OCI-LY7 (cell line): ENCODE data around the gene SYT4. TPM values are rescaled to one million over a fixed set of nuclear protein-coding genes. Genes with fewer than 3 reads are reported as not detected.

Source experiments
- BruUV-seq: library from RNA; stranded (reverse); fragments of 400-500 nt; replicated peaks from 2 replicates; lab custom pipeline; 2021; lab: Mats Ljungman, UMichigan
- CTCF ChIA-PET: fragments of 300-600 bp; sonication (Branson Sonifier 250); formaldehyde crosslinking; loops from one replicate; lab custom pipeline; 2022; ENCODE audit warnings: antibody characterized with exemption; ENCODE audit not compliant: unreplicated experiment; lab: Charles Lee
- POLR2A ChIA-PET: fragments of 300-600 bp; sonication (Branson Sonifier 250); formaldehyde crosslinking; loops from one replicate; lab custom pipeline; 2022; ENCODE audit warnings: antibody characterized with exemption; lab: Charles Lee
- DNase-seq: peaks from one replicate; pipeline ENCODE4 v3.0.0-alpha.2; 2015; ENCODE audit warnings: low spot score
- H2AFZ ChIP-seq: fragments of 200-600 bp; sonication (generic), shearing (Covaris generic); 2 replicates; pipeline ENCODE4 v1.6.1; 2014; ENCODE audit warnings: mild to moderate bottlenecking, antibody characterized with exemption, low read length, moderate library complexity
- H3K27ac ChIP-seq: fragments of 200-600 bp; sonication (generic); 2 replicates; pipeline ENCODE4 v1.5.1; 2014; ENCODE audit warnings: mixed run types, low read depth, mild to moderate bottlenecking, moderate library complexity, low read length, inconsistent platforms; ENCODE audit not compliant: poor library complexity, severe bottlenecking
- H3K36me3 ChIP-seq: fragments of 200-600 bp; sonication (generic); 2 replicates; pipeline ENCODE4 v1.6.1; 2014; ENCODE audit warnings: mild to moderate bottlenecking, antibody characterized with exemption, low read length, moderate library complexity, mixed read lengths; ENCODE audit not compliant: insufficient read depth
- H3K4me1 ChIP-seq: fragments of 200-600 bp; sonication (generic); 2 replicates; pipeline ENCODE4 v1.5.1; 2014; ENCODE audit warnings: mild to moderate bottlenecking, low read length; ENCODE audit not compliant: insufficient read depth, poor library complexity, severe bottlenecking
- H3K4me2 ChIP-seq: fragments of 200-600 bp; sonication (generic); 2 replicates; pipeline ENCODE4 v1.6.1; 2014; ENCODE audit warnings: mild to moderate bottlenecking, low read length
- H3K4me3 ChIP-seq: fragments of 200-600 bp; sonication (generic); 2 replicates; pipeline ENCODE4 v1.5.1; 2014; ENCODE audit warnings: mild to moderate bottlenecking, low read depth, low read length; ENCODE audit not compliant: poor library complexity, severe bottlenecking
- H3K79me2 ChIP-seq: fragments of 200-600 bp; sonication (generic); 2 replicates; pipeline ENCODE4 v1.6.1; 2016; ENCODE audit warnings: low read depth, mild to moderate bottlenecking, low read length, moderate library complexity, mixed read lengths; ENCODE audit not compliant: insufficient read depth
- H3K9me2 ChIP-seq: fragments of 200-600 bp; sonication (generic); 2 replicates; pipeline ENCODE4 v1.6.1; 2016; ENCODE audit warnings: mild to moderate bottlenecking, low read length, mixed read lengths; ENCODE audit not compliant: insufficient read depth
- H3K9me3 ChIP-seq: fragments of 200-600 bp; sonication (generic); 2 replicates; pipeline ENCODE4 v1.6.1; 2014; ENCODE audit warnings: mild to moderate bottlenecking, mixed run types, low read length, mixed read lengths
- H4K20me1 ChIP-seq: fragments of 200-600 bp; sonication (generic); 2 replicates; pipeline ENCODE4 v1.6.1; 2014; ENCODE audit warnings: mild to moderate bottlenecking, antibody characterized with exemption, low read length, moderate library complexity, mixed read lengths; ENCODE audit not compliant: insufficient read depth
- EZH2phosphoT487 ChIP-seq: fragments of 200-600 bp; sonication (generic); IDR thresholded peaks from 2 replicates; pipeline ENCODE4 v1.6.1; 2018; ENCODE audit warnings: low read depth, borderline replicate concordance, mild to moderate bottlenecking, mixed run types, antibody characterized with exemption, low read length, moderate library complexity, mixed read lengths
- intact Hi-C: fragments of 100-400 bp; cut with micrococcal nuclease; formaldehyde crosslinking; loops from one replicate; pipeline ENCODE4 v1.10.0; 2022; ENCODE audit not compliant: unreplicated experiment
- total RNA-seq, 2 experiments: library from RNA; depleted of rRNA in 1 of 2; stranded (reverse); fragments of >200 nt in 1 of 2; shearing (Covaris generic) in 1 of 2; gene quantifications; 2 replicates each; pipeline ENCODE4 v1.2.3, GENCODE V29; 2014 to 2022
- TF ChIP-seq, protein P1 (sequence below): fragments of 200-600 bp; sonication (generic); conservative IDR thresholded peaks from 2 replicates; pipeline ENCODE4 v1.5.1; 2014; ENCODE audit warnings: mild to moderate bottlenecking, antibody characterized with exemption, low read length, moderate library complexity, mixed read lengths

SYT4 gene
- total RNA-seq, 2 experiments from 2014 or later, result not detected

DNA sequence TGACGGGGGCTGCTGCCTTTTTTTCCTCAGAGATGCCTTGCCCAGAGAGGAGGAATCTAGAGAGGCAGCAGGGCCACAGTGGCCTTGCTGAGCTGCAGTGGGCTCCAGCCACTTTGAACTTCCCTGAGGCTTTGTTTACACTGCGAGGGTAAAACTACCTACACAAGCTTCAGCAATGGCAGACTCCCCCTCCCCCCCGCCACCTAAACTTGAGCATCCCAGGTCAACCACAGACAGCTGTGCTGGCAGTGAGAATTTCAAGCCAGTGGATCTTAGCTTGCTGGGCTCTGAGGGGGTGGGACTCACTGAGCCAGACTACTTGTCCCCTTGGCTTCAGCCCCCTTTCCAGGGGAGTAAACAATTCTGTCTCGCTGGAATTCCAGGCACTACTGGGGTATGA is 11.8 kb downstream of the SYT4 start:
- DNase-seq, result no peak
- intact Hi-C loops, result no loop called here
- no peak overlapping the region for H3K4me3 ChIP-seq
- H4K20me1 ChIP-seq, result no peaks in the 10 kb centered on the region
- no peak overlapping the region for H3K27ac ChIP-seq
- H3K36me3 ChIP-seq, result no peaks in the 10 kb centered on the region
- POLR2A ChIA-PET, result no interaction called here
- no peaks in the 10 kb centered on the region for H3K4me1 ChIP-seq
- no peak overlapping the region for H2AFZ ChIP-seq
- no peaks in the 10 kb centered on the region for H3K9me2 ChIP-seq
- no peaks in the 10 kb centered on the region for H3K79me2 ChIP-seq
- TF ChIP-seq, protein P1, sequence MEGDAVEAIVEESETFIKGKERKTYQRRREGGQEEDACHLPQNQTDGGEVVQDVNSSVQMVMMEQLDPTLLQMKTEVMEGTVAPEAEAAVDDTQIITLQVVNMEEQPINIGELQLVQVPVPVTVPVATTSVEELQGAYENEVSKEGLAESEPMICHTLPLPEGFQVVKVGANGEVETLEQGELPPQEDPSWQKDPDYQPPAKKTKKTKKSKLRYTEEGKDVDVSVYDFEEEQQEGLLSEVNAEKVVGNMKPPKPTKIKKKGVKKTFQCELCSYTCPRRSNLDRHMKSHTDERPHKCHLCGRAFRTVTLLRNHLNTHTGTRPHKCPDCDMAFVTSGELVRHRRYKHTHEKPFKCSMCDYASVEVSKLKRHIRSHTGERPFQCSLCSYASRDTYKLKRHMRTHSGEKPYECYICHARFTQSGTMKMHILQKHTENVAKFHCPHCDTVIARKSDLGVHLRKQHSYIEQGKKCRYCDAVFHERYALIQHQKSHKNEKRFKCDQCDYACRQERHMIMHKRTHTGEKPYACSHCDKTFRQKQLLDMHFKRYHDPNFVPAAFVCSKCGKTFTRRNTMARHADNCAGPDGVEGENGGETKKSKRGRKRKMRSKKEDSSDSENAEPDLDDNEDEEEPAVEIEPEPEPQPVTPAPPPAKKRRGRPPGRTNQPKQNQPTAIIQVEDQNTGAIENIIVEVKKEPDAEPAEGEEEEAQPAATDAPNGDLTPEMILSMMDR, result no peak
- no peak for TF ChIP-seq EZH2phosphoT487
- BruUV-seq, result no TSS peak
- no peaks in the 10 kb centered on the region for H3K9me3 ChIP-seq
- H3K4me2 ChIP-seq, result no peak overlapping the region
- CTCF ChIA-PET, result no interaction called here

DNA sequence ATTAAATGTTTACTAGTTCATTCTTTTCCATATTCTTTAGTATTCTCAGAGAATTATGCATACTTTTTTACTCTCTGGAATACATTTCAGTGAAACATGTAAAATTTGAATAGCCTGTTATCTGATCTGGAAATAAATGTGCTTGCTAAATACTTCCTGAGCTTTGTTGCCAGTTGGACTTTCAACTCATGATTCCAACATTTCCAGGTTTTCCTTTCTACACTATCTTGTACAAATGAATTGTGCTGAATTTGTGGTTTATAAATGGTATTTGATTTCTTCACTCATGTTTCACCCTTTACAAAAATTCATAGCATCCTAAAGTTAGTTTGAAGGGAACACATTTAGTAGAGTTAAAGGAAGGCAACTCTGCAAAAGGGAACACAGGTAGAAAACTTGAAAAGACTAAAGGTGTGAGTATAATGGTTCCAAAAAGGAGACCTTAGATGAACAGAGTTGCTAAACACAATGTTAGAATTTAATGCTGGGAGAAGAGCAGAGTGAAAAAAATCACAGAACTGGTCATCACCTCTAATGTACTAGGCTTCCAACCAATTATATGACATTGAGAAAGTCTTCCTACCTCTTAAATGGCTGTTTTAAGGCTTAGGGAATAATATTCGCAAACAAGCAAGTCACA is 28.6 kb downstream of the SYT4 start:
- BruUV-seq, result no TSS peak
- intact Hi-C loops, result no loop called here
- DNase-seq, result no peak
- no peak for TF ChIP-seq EZH2phosphoT487
- TF ChIP-seq, protein P1, result no peak
- Histone ChIP-seq H3K9me3 (no peaks in the 10 kb centered on the region), H3K79me2 (no peaks in the 10 kb centered on the region), H3K4me1 (no peaks in the 10 kb centered on the region), H3K27ac (no peak overlapping the region), H3K9me2 (no peaks in the 10 kb centered on the region), H2AFZ (no peak overlapping the region), H3K4me3 (no peak overlapping the region), H4K20me1 (no peaks in the 10 kb centered on the region), H3K36me3 (no peaks in the 10 kb centered on the region), H3K4me2 (no peak overlapping the region)
- ChIA-PET CTCF (no interaction called here), POLR2A (no interaction called here)

DNA sequence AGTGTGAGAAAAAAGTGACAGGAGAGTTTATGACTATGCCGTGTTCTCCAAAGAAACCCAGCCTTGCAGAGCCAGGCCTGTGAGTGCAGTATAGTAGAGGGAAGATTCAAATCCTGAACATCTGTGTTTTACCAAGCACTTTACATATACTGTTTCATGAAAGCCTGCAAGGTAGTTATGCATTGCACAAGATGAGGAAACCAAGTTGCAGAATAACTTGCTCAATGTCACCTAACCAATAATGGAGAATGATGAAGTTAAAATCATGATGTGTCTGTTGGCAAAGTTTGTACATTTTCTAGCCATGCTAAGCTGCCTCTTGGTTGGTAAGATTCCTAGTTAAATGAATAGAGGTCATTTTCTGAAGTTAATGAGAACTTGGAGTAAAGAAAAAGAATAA is 29.3 kb downstream of the SYT4 start:
- Histone ChIP-seq H4K20me1 (no peaks in the 10 kb centered on the region), H3K36me3 (no peaks in the 10 kb centered on the region), H3K79me2 (no peaks in the 10 kb centered on the region), H2AFZ (no peak overlapping the region), H3K4me3 (no peak overlapping the region), H3K9me2 (no peaks in the 10 kb centered on the region), H3K27ac (no peak overlapping the region), H3K4me1 (no peaks in the 10 kb centered on the region), H3K4me2 (no peak overlapping the region), H3K9me3 (no peaks in the 10 kb centered on the region)
- TF ChIP-seq, protein P1, result no peak
- no peak for TF ChIP-seq EZH2phosphoT487
- DNase-seq, result no peak
- CTCF ChIA-PET, result no interaction called here
- POLR2A ChIA-PET, result no interaction called here
- intact Hi-C loops, result no loop called here
- no TSS peak for BruUV-seq
